Spinal cord (tissue), 10 donors: ENCODE data around the gene TRIM38. TPM values are rescaled to one million over a fixed set of nuclear protein-coding genes. Genes with fewer than 3 reads are reported as not detected.
"Not testable (repeated sequence)": the region's sequence is repeated elsewhere in the genome, so short reads cannot be mapped to it uniquely, and the experiment has no call there.

Source experiments
- DNase-seq, 6 donors: peaks; one replicate each; pipeline versions ENCODE4 v3.0.0 to v3.0.0-alpha.2; 2013 to 2015; ENCODE audit warnings: low spot score in 6 of 6, low read depth in 4 of 6
- H3K27ac ChIP-seq: one replicate; pipeline ENCODE4 v1.5.1; 2013; ENCODE audit warnings: low read depth, low read length, control low read depth
- H3K27me3 ChIP-seq: one replicate; pipeline ENCODE4 v1.6.1; 2013; ENCODE audit warnings: low read length; ENCODE audit not compliant: control insufficient read depth, insufficient read depth
- H3K36me3 ChIP-seq: one replicate; pipeline ENCODE4 v1.6.1; 2013; ENCODE audit warnings: low read length; ENCODE audit not compliant: control insufficient read depth, insufficient read depth
- H3K4me1 ChIP-seq: one replicate; pipeline ENCODE4 v1.6.1; 2013; ENCODE audit warnings: low read length; ENCODE audit not compliant: control insufficient read depth, insufficient read depth
- H3K4me3 ChIP-seq: one replicate; pipeline ENCODE4 v1.5.1; 2013; ENCODE audit warnings: low read depth, low read length, control low read depth
- H3K9me3 ChIP-seq: one replicate; pipeline ENCODE4 v1.6.1; 2013; ENCODE audit warnings: low read length; ENCODE audit not compliant: control insufficient read depth, insufficient read depth
- WGBS: methylation state at CpG from one replicate; pipeline ENCODE4 v1.1.5; 2013; ENCODE audit warnings: missing lambda C conversion rate; ENCODE audit not compliant: insufficient coverage; 5-methylcytosine and 5-hydroxymethylcytosine counted together
- polyA plus RNA-seq, 2 donors: library from polyadenylated mRNA; unstranded; fragments of 120-200 nt; gene quantifications; one replicate each; pipeline ENCODE4 v1.2.1, GENCODE V29; 2013; ENCODE audit not compliant: insufficient read length in 2 of 2
- total RNA-seq, 2 donors: library from RNA; depleted of rRNA in 1 of 2; stranded (reverse); fragments of 120-200 nt in 1 of 2; fragments of >200 nt in 1 of 2; gene quantifications; one replicate each; pipeline versions ENCODE4 v1.2.3 to v1.2.4, GENCODE V29; 2013 to 2014
- donor health status: healthy.

The TRIM38 gene
- total and polyA plus RNA-seq, 4 donors = 1.5 to 4.0 (median 2.8) TPM

GRCh38 chr6:26012061-26012460 is 49.5 kb downstream of the TRIM38 start:
- Histone ChIP-seq H3K9me3 (no peaks in the 10 kb centered on the region), H3K27me3 (no peaks in the 10 kb centered on the region), H3K27ac (no peak overlapping the region), H3K36me3 (no peaks in the 10 kb centered on the region), H3K4me3 (no peak overlapping the region), H3K4me1 (peaks cover 10% of the 10 kb centered on the region)
- no peak for DNase-seq
- no CpG with 5 or more reads among the region's 2 CpGs for WGBS

GRCh38 chr6:26014386-26014785 is 51.8 kb downstream of the TRIM38 start:
- H3K9me3 ChIP-seq, H3K27me3 ChIP-seq, H3K27ac ChIP-seq, H3K4me3 ChIP-seq, DNase-seq, H3K36me3 ChIP-seq: not testable (repeated sequence)
- H3K4me1 ChIP-seq = peaks cover 19% of the 10 kb centered on the region
- WGBS = 93% methylated on average over 4 of the region's 5 CpGs

GRCh38 chr6:26016245-26016962 is 53.8 kb downstream of the TRIM38 start:
- Histone ChIP-seq H3K4me1 (peaks cover 32% of the 10 kb centered on the region), H3K27me3 (no peaks in the 10 kb centered on the region), H3K9me3 (no peaks in the 10 kb centered on the region), H3K27ac (peak overlapping the region; percentile 94), H3K4me3 (peak overlapping the region; percentile 61), H3K36me3 (no peaks in the 10 kb centered on the region)
- 21% methylated on average over 20 of the region's 29 CpGs for WGBS
- DNase-seq = peak in 2 of 6 donors; percentile 62 to 69

DNA sequence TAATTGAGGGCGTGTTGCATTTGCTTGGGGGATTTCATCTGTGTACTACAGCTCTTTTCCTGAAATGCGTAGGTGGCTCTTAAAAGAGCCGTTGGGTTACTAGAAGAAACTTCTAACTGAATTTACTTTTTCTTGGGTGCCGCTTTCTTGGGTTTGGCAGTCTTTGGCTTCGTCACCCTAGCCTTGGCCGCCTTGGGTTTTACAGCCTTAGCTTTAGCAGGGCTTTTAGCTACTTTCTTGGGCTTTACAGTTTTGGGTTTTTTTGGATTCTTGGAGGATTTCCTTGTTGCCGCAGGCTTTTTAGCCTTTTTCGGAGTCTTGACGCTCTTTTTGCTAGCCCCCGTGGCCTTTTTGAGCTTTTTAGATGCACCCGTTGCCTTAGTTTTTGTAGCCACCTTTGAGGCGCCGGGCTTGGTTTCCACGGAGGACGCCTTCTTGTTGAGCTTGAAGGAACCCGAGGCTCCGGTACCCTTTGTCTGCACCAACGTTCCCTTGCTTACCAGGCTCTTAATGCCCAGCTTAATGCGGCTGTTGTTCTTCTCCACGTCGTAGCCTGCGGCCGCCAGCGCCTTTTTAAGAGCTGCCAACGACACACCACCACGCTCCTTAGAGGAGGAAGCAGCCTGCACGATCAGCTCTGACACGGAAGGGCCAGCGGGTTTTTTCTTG is 54.5 kb downstream of the TRIM38 start:
- WGBS = 6% methylated on average over 28 of the region's 29 CpGs
- H3K27ac ChIP-seq = peak overlapping the region; percentile 94
- peak overlapping the region; percentile 61 for H3K4me3 ChIP-seq
- no peaks in the 10 kb centered on the region for H3K36me3 ChIP-seq
- no peaks in the 10 kb centered on the region for H3K9me3 ChIP-seq
- peaks cover 37% of the 10 kb centered on the region for H3K4me1 ChIP-seq
- no peak for DNase-seq
- no peaks in the 10 kb centered on the region for H3K27me3 ChIP-seq

GRCh38 chr6:26017632-26017966 is 55.0 kb downstream of the TRIM38 start:
- H3K36me3 ChIP-seq = no peaks in the 10 kb centered on the region
- 1% methylated on average over 16 of the region's 18 CpGs for WGBS
- H3K27ac ChIP-seq = peak overlapping the region; percentile 94
- H3K4me3 ChIP-seq = peak overlapping the region; percentile 61
- peaks cover 37% of the 10 kb centered on the region for H3K4me1 ChIP-seq
- DNase-seq = peak in 2 of 6 donors; percentile 93 to 94
- H3K9me3 ChIP-seq = no peaks in the 10 kb centered on the region
- no peaks in the 10 kb centered on the region for H3K27me3 ChIP-seq

DNA sequence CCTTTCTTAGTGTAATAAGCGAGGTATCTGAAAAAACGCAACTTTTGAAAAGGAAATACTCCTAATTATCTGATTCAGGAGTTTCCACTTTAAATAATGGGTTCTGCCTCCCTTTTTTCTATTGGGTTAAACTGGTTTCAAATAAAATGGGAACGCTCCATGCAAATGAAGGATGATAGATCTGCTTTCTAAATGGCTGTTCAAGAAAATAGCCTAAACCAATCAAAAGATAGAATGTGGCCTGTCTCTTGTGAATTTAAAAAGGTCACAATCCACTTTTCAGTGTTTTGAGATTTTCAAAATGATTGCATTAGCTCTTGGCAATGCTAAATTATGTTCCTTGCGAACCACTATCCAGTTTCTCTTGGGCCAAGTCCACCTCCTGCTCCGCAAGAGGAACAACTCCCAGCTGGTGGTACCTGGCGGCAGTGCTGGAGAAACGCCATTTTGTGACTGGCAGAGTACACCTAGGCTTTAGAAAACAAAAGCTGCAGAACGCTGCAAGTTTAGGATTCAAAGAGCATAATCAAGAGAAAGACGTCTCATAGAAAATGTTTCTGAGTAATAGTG is 56.7 kb downstream of the TRIM38 start:
- DNase-seq = peak in 1 of 6 donors; percentile 32
- Histone ChIP-seq H3K36me3 (no peaks in the 10 kb centered on the region), H3K27ac (peak overlapping the region; percentile 100), H3K27me3 (no peaks in the 10 kb centered on the region), H3K9me3 (no peaks in the 10 kb centered on the region), H3K4me1 (peaks cover 37% of the 10 kb centered on the region), H3K4me3 (peak overlapping the region; percentile 86)
- WGBS = 37% methylated on average over 5 of the region's 9 CpGs

- Histone ChIP-seq H3K36me3 (no peaks in the 10 kb centered on the region), H3K4me3 (peak overlapping the region; percentile 86), H3K27ac (peak overlapping the region; percentile 100), H3K9me3 (no peaks in the 10 kb centered on the region), H3K4me1 (peaks cover 37% of the 10 kb centered on the region), H3K27me3 (no peaks in the 10 kb centered on the region)
- 28% methylated on average over 2 of the region's 5 CpGs for WGBS
- DNase-seq = no peak
These were observed 57.3 kb downstream of the TRIM38 start for GRCh38 chr6:26019967-26020328.

- peak overlapping the region; percentile 86 for H3K4me3 ChIP-seq
These were observed 57.9 kb downstream of the TRIM38 start for GRCh38 chr6:26020329-26021000.

DNA sequence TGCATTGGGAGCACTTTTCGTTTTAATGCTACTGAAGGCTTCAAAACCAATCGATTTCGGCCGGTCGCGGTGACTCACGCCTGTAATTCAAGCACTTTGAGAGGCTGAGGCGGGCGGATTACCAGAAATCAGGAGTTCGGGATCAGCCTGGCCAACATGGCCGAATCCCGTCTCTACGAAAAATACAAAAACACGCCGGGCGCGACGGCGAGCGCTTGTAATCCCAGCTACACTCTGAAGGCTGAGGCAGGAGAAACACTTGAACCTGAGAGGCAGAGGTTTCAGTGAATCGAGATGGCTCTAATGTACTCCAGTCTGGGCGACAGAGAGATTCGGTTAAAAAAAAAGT is 58.4 kb downstream of the TRIM38 start:
- peaks cover 37% of the 10 kb centered on the region for H3K4me1 ChIP-seq
- H3K4me3 ChIP-seq = peak overlapping the region; percentile 86
- H3K9me3 ChIP-seq = no peaks in the 10 kb centered on the region
- H3K36me3 ChIP-seq = no peaks in the 10 kb centered on the region
- peak overlapping the region; percentile 100 for H3K27ac ChIP-seq
- no peaks in the 10 kb centered on the region for H3K27me3 ChIP-seq
- WGBS = 0% methylated on average over 21 of the region's 23 CpGs
- DNase-seq = no peak

More at GRCh38 chr6:26020329-26021000, 57.9 kb downstream of the TRIM38 start:
- Histone ChIP-seq H3K9me3 (no peaks in the 10 kb centered on the region), H3K27ac (peak overlapping the region; percentile 100), H3K27me3 (no peaks in the 10 kb centered on the region), H3K4me1 (peaks cover 37% of the 10 kb centered on the region), H3K36me3 (no peaks in the 10 kb centered on the region)
- DNase-seq = peak in 4 of 6 donors; percentile 86 to 98 (median 94)
- WGBS = under 1% methylated on average over 42 of the region's 45 CpGs
